ES-I3 (cell line): ENCODE results near the gene CCNB1.
"Not testable (repeated sequence)": the region's sequence is repeated elsewhere in the genome, so short reads cannot be mapped to it uniquely, and the experiment has no call there.

ENCODE experiments used
- H3K36me3 ChIP-seq: 2 replicates; pipeline ENCODE4 v1.6.1; 2013; ENCODE audit warnings: mild to moderate bottlenecking, low read length, control low read depth, moderate library complexity; ENCODE audit not compliant: insufficient read depth
- H3K4me1 ChIP-seq: 2 replicates; pipeline ENCODE4 v1.6.1; 2013; ENCODE audit warnings: mild to moderate bottlenecking, control low read depth, low read length; ENCODE audit not compliant: insufficient read depth
- H3K9ac ChIP-seq: 2 replicates; pipeline ENCODE4 v1.6.1; 2013; ENCODE audit warnings: low read depth, mild to moderate bottlenecking, low read length, moderate library complexity
- H3K9me3 ChIP-seq: 2 replicates; pipeline ENCODE4 v1.6.1; 2013; ENCODE audit warnings: mild to moderate bottlenecking, low read length, moderate library complexity; ENCODE audit not compliant: control insufficient read depth, insufficient read depth

Gene CCNB1

DNA sequence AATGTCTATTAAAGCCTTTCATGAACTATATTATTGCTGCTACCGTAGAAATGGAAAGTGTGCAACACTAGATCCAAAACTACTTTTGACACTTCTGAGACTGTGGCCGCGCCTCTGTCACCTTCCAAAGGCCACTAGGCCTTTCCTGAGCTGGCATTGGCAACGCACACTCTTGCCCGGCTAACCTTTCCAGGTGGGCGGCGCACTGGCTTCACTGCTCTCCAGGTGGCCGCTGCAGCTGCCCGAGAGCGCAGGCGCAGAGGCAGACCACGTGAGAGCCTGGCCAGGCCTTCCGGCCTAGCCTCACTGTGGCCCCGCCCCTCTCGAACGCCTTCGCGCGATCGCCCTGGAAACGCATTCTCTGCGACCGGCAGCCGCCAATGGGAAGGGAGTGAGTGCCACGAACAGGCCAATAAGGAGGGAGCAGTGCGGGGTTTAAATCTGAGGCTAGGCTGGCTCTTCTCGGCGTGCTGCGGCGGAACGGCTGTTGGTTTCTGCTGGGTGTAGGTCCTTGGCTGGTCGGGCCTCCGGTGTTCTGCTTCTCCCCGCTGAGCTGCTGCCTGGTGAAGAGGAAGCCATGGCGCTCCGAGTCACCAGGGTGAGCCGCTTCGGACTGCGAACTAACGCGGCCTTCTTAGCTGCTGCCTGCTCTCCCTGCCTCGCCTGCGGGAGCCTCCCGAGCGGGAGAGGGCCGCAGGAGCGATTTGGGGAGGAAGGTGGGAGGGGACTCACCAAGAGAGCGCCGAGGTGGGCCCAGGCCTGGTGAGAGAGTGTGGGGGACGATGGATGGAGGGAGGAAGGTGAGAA is at the start of gene CCNB1:
Gene CCNB1 (plus strand): TSS at position 465 of the 807 bp plus-strand sequence. CDS start 113 bp downstream, at position 578.
- Histone ChIP-seq H3K9ac (peak within 1 kb of the TSS; percentile 81), H3K4me1 (peaks cover 6% of the 10 kb centered on the region), H3K9me3 (no peaks in the 10 kb centered on the region), H3K36me3 (peaks cover 24% of the 10 kb centered on the region)

DNA sequence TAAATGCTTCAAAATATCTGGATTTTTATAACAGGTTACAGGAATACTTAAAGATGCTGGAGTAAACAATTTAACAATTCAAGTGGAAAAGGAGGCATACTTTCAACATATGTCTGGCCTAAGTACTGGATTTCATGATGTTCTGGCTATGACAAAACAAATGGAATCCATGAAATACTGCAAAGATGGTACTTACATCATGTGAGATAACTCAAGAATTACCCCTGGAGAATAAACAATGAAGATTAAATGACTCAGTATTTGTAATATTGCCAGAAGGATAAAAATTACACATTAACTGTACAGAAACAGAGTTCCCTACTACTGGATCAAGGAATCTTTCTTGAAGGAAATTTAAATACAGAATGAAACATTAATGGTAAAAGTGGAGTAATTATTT is 37.5 kb upstream of the CCNB1 start:
- H3K9me3 ChIP-seq = no peaks in the 10 kb centered on the region
- H3K9ac ChIP-seq = no peak overlapping the region
- 0 out of 2 replicates have a peak, but pooled peaks cover 6% of the 10 kb centered on the region for H3K36me3 ChIP-seq
- H3K4me1 ChIP-seq = no peaks in the 10 kb centered on the region

DNA sequence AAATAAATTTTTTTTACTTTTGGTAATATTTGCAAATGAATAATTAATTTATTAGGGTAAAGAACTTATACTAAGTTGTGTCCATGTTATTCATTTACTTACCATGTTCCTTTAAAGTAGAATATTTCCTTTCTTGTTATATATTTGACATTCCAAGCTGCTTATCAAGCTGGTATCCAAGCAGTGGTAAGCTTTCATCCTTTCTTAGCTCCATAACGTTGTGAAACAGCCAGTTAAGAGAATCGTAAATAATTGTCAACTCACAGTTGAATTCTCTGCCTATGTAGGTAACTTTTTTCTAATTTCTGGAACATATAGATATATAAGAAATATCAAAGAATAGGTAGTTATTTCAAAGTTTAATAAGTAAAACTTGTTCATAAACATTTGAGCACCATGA is 36.7 kb upstream of the CCNB1 start:
- Histone ChIP-seq H3K4me1 (no peaks in the 10 kb centered on the region), H3K36me3 (0 out of 2 replicates have a peak, but pooled peaks cover 6% of the 10 kb centered on the region), H3K9me3 (no peaks in the 10 kb centered on the region), H3K9ac (no peak overlapping the region)

DNA sequence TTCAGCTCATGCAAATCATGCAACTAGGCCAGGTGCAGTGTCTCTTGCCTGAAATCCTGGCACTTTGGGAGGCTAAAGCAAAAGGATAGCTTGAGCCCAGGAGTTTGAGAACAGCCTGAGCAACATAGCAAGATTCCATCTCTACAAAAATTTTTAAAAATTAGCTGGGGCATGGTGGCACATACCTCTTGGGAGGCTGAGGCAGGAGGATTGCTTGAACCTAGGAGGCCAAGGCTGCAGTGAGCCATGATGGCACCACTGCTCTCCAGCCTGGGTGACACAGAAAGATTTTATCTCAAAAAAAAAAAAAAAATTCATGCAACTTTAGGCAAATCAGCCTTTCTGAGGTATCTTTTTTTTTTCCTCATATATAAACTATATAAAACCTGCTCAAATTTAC is 35.6 kb upstream of the CCNB1 start:
- no peaks in the 10 kb centered on the region for H3K9me3 ChIP-seq
- no peak overlapping the region for H3K9ac ChIP-seq
- peaks cover 9% of the 10 kb centered on the region; the same call in 1 of the 2 replicates for H3K4me1 ChIP-seq
- peaks cover 6% of the 10 kb centered on the region; the same call in 1 of the 2 replicates for H3K36me3 ChIP-seq

DNA sequence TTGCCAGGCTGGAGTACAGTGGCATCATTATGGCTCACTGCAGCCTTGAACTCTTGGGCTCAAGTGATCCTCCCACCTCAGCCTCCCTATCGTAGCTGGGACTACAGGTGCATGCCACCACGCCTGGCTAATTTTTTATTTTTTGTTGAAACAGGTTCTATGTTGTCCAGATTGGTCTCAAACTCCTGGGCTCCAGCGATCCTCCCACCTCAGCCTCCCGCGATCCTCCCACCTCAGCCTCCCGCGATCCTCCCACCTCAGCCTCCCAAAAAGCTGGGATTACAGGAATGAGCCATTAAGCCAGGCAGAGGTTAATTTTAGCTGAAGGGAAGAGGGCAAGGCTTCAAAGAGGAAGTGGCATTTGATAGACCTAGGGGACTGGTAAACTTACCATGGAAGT is 32.8 kb upstream of the CCNB1 start:
- peaks cover 11% of the 10 kb centered on the region; the same call in 1 of the 2 replicates for H3K4me1 ChIP-seq
- no peak overlapping the region for H3K9ac ChIP-seq
- no peaks in the 10 kb centered on the region for H3K9me3 ChIP-seq
- no peaks in the 10 kb centered on the region; the same call in 1 of the 2 replicates for H3K36me3 ChIP-seq

DNA sequence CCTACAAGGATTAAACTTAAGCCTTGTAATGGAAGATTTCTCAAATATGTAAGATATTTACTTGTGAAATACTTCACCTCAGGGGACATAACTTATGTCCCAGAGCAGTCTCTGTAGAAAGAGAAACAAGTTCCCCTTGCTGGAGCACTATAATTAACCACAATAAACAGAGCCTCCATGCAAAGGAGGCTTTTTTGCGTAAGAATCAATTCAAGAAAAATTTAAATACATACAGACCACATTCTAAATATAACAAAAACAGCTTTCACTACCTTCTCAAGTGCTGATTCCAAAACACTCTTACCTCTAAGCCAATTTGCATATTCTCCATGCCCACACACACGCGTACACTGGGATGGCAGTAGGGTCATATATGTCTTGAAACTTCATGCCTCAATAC is 30.7 kb upstream of the CCNB1 start:
- H3K4me1 ChIP-seq = peaks cover 11% of the 10 kb centered on the region; the same call in 1 of the 2 replicates
- H3K9ac ChIP-seq = no peak overlapping the region
- H3K9me3 ChIP-seq = no peaks in the 10 kb centered on the region; the same call in 1 of the 2 replicates
- H3K36me3 ChIP-seq = no peaks in the 10 kb centered on the region; the same call in 1 of the 2 replicates

DNA sequence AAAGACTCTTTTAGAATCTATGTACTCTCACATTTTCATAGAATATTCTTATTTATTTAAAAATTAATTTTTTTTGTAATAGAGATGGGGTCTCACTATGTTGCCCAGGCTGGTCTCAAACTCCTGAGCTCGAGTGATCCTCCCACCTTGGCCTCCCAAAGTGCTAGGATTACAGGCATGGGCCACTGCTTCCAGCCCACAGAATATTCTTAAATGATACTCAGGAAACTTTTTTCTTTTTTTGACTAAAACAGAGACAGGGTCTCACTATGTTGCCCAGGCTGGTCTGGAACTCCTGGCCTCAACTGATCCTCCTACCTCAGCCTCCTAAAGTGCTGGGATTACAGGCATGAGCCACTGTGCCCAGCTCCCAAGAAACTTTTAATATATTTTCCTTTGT is 29.7 kb upstream of the CCNB1 start:
- H3K9ac ChIP-seq, H3K36me3 ChIP-seq, H3K9me3 ChIP-seq: not testable (repeated sequence)
- peaks cover 11% of the 10 kb centered on the region; the same call in 1 of the 2 replicates for H3K4me1 ChIP-seq

DNA sequence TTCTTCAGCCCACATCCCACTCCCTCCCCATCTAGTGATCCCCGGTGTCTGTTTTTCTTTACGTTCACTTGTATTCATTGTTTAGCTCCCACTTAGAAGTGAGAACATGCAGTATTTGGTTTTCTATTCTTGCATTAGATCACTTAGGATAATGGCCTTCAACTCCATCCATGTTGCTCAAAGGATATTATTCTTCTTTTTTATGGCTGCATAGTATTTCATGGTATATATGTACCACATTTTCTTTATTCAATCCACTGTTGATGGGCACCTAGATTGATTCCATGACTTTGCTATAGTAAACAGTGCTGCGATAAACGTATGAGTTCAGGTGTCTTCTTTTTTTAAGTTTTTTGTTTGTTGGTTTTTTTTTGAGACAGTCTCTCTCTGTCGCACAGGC is 29.1 kb upstream of the CCNB1 start:
- Histone ChIP-seq H3K4me1 (peaks cover 11% of the 10 kb centered on the region; the same call in 1 of the 2 replicates), H3K9ac (no peak overlapping the region), H3K36me3 (no peaks in the 10 kb centered on the region; the same call in 1 of the 2 replicates), H3K9me3 (no peaks in the 10 kb centered on the region; the same call in 1 of the 2 replicates)

DNA sequence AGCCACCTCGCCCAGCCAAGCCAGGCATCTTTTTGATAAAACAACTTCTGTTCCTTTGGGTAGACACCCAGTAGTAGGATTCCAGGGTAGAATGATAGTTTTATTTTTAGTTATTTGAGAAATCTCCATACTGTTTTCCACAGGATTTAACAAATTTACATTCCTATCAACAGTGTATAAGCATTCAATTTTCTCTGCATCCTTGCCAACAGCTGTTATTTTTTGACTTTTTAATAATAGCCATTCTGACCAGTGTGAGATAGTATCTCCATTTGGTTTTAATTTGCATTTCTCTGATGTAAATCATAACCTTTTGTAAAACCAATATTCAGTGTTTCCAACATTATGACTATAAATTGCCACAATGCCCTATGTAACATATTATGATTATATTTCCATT is 28.2 kb upstream of the CCNB1 start:
- peaks cover 11% of the 10 kb centered on the region; the same call in 1 of the 2 replicates for H3K4me1 ChIP-seq
- no peaks in the 10 kb centered on the region; the same call in 1 of the 2 replicates for H3K9me3 ChIP-seq

DNA sequence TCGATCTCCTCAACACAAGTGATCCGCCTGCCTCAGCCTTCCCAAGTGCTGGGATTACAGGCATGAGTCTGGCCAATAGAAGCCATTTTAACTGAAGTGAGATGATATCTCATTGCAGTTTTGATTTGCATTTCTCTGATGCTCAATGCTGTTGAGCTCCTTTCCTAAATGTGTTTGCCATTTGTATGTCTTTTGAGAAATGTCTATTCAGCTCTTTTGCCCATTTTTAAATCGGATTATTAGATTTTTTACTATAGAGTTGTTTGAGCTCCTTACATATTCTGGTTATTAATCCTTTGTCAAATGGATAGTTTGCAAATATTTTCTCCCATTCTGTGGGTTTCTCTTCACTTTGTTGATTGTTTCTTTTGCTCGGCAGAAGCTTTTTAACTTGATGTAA is 26.7 kb upstream of the CCNB1 start:
- H3K9ac ChIP-seq, H3K36me3 ChIP-seq, H3K9me3 ChIP-seq: not testable (repeated sequence)
- H3K4me1 ChIP-seq = peaks cover 11% of the 10 kb centered on the region; the same call in 1 of the 2 replicates

More for the DNA sequence above, 28.2 kb upstream of the CCNB1 start:
- Histone ChIP-seq H3K9ac (no peak overlapping the region), H3K36me3 (no peaks in the 10 kb centered on the region; the same call in 1 of the 2 replicates)

DNA sequence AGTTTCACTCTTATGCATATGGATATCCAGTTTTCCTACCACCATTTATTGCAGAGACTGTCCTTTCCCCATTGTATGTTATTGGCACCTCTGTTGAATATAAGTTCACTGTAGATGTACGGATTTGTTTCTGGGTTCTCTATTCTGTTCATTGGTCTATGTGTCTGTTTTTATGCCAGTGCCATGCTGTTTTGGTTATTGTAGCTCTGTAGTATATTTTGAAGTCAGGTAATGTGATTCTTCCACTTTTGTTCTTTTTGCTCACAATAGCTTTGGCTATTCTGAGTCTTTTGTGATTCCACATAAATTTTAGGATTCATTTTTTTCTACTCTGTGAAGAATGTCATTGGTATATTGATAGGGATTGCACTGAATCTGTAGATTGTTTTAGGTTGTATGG is 26.1 kb upstream of the CCNB1 start:
- H3K36me3 ChIP-seq = no peaks in the 10 kb centered on the region
- H3K9me3 ChIP-seq = no peaks in the 10 kb centered on the region; the same call in 1 of the 2 replicates
- no peak overlapping the region for H3K9ac ChIP-seq
- peaks cover 7% of the 10 kb centered on the region; the same call in 1 of the 2 replicates for H3K4me1 ChIP-seq

DNA sequence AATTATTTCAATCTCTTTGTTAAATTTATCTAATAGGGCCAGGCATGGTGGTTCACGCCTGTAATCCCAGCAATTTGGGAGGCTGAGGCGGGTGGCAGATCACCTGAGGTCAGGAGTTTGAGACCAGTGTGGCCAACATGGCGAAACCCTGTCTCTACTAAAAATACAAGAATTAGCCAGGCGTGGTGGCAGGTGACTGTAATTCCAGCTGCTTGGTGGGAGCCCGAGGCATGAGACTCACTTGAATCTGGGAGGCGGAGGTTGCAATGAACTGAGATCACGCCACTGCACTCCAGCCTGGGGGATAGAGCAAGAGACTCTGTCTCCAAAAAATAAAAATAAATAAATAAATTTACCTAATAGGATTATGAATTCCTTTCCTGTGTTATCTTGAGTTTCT is 18.4 kb upstream of the CCNB1 start:
- not testable (repeated sequence) for H3K36me3 ChIP-seq, H3K9me3 ChIP-seq, H3K4me1 ChIP-seq, H3K9ac ChIP-seq

DNA sequence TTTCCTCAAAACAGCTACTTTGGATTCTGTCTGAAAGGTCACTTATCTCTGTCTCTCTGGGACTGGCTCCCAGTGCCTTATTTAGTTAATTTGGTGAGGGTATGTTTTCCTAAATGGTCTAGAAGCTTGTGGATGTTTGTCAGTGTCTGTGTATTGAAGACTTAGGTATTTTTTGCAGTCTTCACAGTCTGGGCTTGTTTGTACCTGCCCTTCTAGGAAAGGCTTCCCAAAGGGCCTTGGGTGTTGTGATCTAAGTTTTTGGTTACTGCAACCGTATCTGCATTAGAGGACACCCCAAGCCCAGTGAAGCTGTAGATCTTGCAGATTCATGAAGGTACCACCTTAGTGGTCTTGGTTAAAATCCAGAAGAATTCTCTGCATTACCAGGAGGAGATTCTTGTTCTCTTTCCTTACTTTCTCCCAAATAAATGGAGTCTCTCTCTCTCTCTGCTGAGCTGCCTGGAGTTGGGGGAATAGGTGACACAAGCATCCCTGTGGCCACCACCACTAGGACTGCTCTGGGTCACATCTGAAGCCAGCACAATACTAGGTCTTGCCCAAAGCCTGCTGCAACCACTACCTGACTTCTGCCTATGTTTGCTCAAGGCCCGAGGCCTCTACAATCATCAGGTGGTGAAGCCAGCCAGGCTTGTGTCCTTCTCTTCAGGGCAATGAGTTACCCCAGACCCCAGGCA is 17.8 kb upstream of the CCNB1 start:
- Histone ChIP-seq H3K9me3 (no peaks in the 10 kb centered on the region), H3K9ac (no peak overlapping the region), H3K4me1 (no peaks in the 10 kb centered on the region), H3K36me3 (no peaks in the 10 kb centered on the region)

DNA sequence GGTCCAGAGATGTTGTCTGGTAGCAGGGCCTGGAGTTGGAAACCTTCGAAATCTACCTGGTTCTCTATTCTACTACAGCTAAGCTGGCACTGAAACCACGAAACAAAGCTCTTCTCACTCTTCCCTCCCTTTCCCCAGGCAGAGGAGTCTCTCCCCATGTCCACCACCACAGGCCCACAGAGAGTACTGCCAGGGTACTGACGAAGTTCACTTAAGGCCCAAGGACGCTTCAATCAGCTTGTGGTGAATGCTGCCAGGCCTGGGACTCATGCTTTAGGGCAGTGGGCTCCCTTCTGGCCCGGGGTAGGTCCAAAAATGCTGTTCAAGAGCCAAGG is 17.3 kb upstream of the CCNB1 start:
- no peaks in the 10 kb centered on the region for H3K4me1 ChIP-seq
- no peak overlapping the region for H3K9ac ChIP-seq
- no peaks in the 10 kb centered on the region for H3K36me3 ChIP-seq
- H3K9me3 ChIP-seq = no peaks in the 10 kb centered on the region

DNA sequence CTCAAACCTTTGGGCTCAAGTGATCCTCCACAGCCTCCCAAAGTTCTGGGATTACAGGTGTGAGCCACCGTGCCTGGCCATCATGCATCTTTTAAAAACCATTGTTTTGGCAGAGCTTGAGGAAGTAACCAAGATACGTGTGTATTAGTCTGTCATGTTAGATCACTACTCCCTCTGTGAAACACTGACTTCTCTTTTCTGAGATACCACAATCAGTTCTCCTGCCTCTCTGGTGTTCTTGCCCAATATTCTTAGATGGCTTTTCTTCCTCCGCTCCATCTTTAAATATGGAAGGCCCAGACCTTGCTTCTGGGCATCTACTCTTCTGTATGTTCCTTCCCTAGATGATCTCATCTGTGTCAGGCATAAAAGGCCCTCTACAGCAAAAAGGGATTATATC is 14.2 kb upstream of the CCNB1 start:
- Histone ChIP-seq H3K36me3 (no peaks in the 10 kb centered on the region), H3K9ac (no peak overlapping the region), H3K9me3 (no peaks in the 10 kb centered on the region), H3K4me1 (no peaks in the 10 kb centered on the region)
